Measurements from ENCODE around the gene TMEM80.

DNA sequence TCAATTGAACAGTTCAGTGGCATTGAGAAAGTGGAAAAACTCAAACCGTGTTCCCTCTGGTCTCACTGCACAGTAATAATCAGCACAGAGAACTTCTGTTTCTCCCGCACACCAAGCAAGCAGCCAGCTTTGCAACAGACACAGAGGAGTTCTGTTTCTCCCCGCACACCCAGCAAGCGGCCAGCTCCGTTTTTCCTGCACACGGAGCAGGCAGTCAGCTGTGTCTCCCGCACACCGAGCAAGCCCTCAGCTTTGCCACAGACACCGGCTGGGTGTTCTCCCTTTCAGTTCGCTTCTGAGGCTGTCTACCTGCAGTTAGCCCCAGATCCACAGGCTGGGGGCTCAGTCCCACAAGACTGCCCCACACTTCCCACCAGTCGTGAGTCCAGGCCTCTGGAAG lies 41.8 kb downstream of the TMEM80 start:
- TF ChIP-seq CTCF (conservative IDR thresholded peaks at IDR 0.05; ENCODE audit: low read depth, low read length) (no peak), POLR2A (IDR thresholded peaks at IDR 0.05; ENCODE audit: low read depth, low read length) (no peak), NFE2L2 (IDR thresholded peaks at IDR 0.05; ENCODE audit: low read depth, low read length) (no peak), BHLHE40 (IDR thresholded peaks at IDR 0.05; ENCODE audit: low read depth, low read length) (no peak), RCOR1 (IDR thresholded peaks at IDR 0.05; ENCODE audit: insufficient replicate concordance, low read length) (no peak), RAD21 (IDR thresholded peaks at IDR 0.05; ENCODE audit: low read length) (no peak), RFX5 (IDR thresholded peaks at IDR 0.05; ENCODE audit: low read depth, low read length) (no peak), MXI1 (IDR thresholded peaks at IDR 0.05; ENCODE audit: borderline replicate concordance, low read depth, low read length) (no peak), USF2 (IDR thresholded peaks at IDR 0.05; ENCODE audit: low read depth, low read length) (no peak), MAFK (IDR thresholded peaks at IDR 0.05; ENCODE audit: low read depth, low read length) (no peak), SMC3 (IDR thresholded peaks at IDR 0.05; ENCODE audit: low read depth, low read length) (no peak)
